Esophagus squamous epithelium (tissue), 4 donors: Measurements from ENCODE around the gene HLCS.

Source experiments
- POLR2A ChIP-seq, 4 donors: fragments of 450-650 bp; IDR thresholded peaks; one replicate each; pipeline ENCODE4 v1.6.1; 2017; ENCODE audit warnings: antibody characterized with exemption in 4 of 4, mild to moderate bottlenecking in 4 of 4, moderate library complexity in 3 of 4
- TF ChIP-seq, protein P1 (sequence below), 6 experiments: fragments of 450-650 bp in 4 of 6; fragments of 200-600 bp in 2 of 6; sonication (generic) in 2 of 6; IDR thresholded peaks; one replicate each; pipeline ENCODE4 v1.5.1; 2016 to 2019; ENCODE audit warnings: antibody characterized with exemption in 6 of 6, mild to moderate bottlenecking in 4 of 6, moderate library complexity in 4 of 6

DNA sequence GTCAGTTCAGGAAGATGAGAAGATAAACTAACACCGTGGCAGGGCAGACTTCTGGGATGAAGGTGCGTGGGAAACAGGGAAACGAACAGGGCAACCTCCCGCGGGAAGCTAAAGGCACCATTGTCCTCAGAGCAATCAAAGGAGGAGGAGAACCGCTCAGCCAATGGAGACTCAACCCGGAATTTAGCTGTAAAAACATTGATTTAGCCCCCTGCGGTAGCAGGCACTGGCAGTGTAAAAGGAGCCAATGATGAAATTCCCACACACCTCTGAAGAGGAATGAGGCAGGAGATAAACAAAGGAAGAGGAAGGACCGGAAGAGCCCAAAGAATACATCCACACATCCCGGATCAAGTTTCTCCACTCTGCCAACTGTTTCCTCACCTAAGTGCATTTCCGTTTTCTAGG lies 19.5 kb downstream of the HLCS start:
- TF ChIP-seq, protein P1, sequence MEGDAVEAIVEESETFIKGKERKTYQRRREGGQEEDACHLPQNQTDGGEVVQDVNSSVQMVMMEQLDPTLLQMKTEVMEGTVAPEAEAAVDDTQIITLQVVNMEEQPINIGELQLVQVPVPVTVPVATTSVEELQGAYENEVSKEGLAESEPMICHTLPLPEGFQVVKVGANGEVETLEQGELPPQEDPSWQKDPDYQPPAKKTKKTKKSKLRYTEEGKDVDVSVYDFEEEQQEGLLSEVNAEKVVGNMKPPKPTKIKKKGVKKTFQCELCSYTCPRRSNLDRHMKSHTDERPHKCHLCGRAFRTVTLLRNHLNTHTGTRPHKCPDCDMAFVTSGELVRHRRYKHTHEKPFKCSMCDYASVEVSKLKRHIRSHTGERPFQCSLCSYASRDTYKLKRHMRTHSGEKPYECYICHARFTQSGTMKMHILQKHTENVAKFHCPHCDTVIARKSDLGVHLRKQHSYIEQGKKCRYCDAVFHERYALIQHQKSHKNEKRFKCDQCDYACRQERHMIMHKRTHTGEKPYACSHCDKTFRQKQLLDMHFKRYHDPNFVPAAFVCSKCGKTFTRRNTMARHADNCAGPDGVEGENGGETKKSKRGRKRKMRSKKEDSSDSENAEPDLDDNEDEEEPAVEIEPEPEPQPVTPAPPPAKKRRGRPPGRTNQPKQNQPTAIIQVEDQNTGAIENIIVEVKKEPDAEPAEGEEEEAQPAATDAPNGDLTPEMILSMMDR (IDR thresholded peaks at IDR 0.05): no peak
- no peak for TF ChIP-seq POLR2A (IDR thresholded peaks at IDR 0.05)
